Breast epithelium (tissue), 3 donors: Measurements from ENCODE around the gene UBL3.

Experiments used
- CTCF ChIP-seq, 3 donors: fragments of 450-650 bp; IDR thresholded peaks; one replicate each; pipeline ENCODE4 v1.5.1; 2016 to 2017; ENCODE audit warnings: antibody characterized with exemption in 3 of 3, mild to moderate bottlenecking in 3 of 3, moderate library complexity in 3 of 3
- POLR2A ChIP-seq: fragments of 450-650 bp; IDR thresholded peaks from one replicate; pipeline ENCODE4 v1.6.1; 2016; ENCODE audit warnings: antibody characterized with exemption, mild to moderate bottlenecking, moderate library complexity
- POLR2AphosphoS5 ChIP-seq, 3 donors: sonication (generic); formaldehyde crosslinking; IDR thresholded peaks; one replicate each; pipeline ENCODE4 v1.6.1; 2017; ENCODE audit warnings: antibody characterized with exemption in 3 of 3

DNA sequence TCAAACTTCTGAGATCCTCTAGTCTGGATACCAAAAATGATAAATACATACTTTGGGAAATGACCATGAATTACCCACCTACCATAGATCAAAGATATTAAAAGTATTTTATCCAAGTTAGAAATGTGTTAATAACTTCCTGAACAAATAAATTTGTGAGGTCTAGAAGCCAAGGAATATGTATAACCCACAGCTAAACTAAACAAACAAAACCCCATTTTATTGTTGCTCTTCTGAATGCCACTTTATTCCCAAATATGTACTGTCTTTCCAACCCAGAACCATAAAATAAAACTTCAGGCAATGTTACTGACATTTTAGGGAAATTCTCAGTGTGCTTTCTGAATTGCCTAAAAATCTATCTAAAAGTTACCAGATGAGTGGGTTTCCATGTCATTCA, 35.1 kb downstream of the UBL3 start:
- TF ChIP-seq CTCF (IDR thresholded peaks at IDR 0.05) (no peak), POLR2A (no peak), POLR2AphosphoS5 (IDR thresholded peaks at IDR 0.05) (no peak)
